NB4 (cell line): Measurements from ENCODE around the gene SMCO4.

Experiments used
- MAX ChIP-seq: IDR thresholded peaks from 2 replicates; pipeline ENCODE4 v1.6.1; 2011; ENCODE audit warnings: low read depth, low read length
- MYC ChIP-seq: IDR thresholded peaks from 2 replicates; pipeline ENCODE4 v1.6.1; 2011; ENCODE audit warnings: low read depth, low read length
- POLR2A ChIP-seq: IDR thresholded peaks from 2 replicates; pipeline ENCODE4 v1.6.1; 2011; ENCODE audit warnings: mild to moderate bottlenecking; ENCODE audit not compliant: insufficient read length; ENCODE audit errors: extremely low read depth
- TF ChIP-seq, protein P1 (sequence below): IDR thresholded peaks from one replicate; pipeline ENCODE4 v1.5.1; 2012; ENCODE audit warnings: low read depth, low read length

- TF ChIP-seq, protein P1, sequence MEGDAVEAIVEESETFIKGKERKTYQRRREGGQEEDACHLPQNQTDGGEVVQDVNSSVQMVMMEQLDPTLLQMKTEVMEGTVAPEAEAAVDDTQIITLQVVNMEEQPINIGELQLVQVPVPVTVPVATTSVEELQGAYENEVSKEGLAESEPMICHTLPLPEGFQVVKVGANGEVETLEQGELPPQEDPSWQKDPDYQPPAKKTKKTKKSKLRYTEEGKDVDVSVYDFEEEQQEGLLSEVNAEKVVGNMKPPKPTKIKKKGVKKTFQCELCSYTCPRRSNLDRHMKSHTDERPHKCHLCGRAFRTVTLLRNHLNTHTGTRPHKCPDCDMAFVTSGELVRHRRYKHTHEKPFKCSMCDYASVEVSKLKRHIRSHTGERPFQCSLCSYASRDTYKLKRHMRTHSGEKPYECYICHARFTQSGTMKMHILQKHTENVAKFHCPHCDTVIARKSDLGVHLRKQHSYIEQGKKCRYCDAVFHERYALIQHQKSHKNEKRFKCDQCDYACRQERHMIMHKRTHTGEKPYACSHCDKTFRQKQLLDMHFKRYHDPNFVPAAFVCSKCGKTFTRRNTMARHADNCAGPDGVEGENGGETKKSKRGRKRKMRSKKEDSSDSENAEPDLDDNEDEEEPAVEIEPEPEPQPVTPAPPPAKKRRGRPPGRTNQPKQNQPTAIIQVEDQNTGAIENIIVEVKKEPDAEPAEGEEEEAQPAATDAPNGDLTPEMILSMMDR = no peak
- TF ChIP-seq POLR2A (no peak), MAX (no peak), MYC (no peak)
Measured at GRCh38 chr11:93501856-93502255, 41.3 kb downstream of the SMCO4 start.
